HG03066 (cell line): ENCODE data around the gene FMO2.
"Not testable (repeated sequence)": the region's sequence is repeated elsewhere in the genome, so short reads cannot be mapped to it uniquely, and the experiment has no call there.

Experiments used
- ATAC-seq: cut with Tn5 transposase; IDR thresholded peaks from one replicate; pipeline ENCODE4 v1.9.1; 2021; ENCODE audit warnings: low read depth; ENCODE audit not compliant: unreplicated experiment

The FMO2 gene

GRCh38 chr1:171218661-171219060 lies 33.6 kb downstream of the FMO2 start:
- ATAC-seq, result no peak

DNA sequence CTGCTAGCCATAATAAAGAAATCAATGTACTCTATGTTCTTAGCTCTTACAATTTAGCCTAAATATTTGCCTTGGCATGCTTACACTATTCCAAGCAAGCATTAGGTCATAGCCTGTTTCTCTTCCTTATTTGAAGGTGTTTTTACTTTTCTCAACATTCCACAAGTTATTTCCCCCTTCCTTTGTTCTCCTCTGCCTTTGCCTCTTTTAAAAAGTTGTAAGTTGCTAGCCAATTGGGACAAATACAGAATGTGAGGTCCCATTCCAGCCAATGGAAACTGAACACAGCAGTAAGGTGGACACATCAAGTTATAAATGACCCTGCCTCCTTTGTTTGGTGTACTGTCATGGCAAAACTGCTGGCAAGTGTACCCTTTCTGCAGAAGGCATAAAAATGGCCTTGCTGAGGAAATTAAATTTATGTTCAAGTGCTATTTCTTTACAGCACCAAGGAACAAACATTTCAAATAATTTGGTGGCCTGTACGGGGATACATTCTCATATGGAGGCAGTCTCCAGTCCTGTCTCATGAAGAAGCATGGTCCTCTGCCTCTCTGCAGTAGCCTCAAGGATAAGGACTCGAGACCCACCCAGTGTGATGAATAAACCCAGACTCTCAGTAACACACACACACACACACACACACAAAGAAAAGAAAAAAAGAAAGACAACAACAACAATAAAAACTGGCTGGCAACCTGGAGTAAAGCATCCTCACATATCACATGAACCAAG lies 34.4 kb downstream of the FMO2 start:
- ATAC-seq, result no peak

DNA sequence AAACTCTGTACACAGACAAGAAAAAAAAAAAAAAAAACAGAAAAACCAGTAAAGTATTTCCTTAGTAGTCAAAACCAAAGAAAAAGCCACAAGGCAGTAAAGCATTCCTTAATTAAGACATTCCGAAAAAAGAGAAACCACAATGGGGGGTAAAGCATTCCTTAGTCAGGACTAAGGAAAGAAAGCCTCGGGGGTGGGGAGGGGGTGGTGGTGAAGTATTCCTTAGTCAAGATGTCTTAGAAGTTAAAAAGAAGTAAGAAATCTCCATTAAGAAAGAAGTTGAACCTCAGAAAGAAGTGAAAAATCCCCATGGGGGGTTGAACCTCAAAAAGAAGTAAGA lies 35.0 kb downstream of the FMO2 start:
- ATAC-seq, result no peak

DNA sequence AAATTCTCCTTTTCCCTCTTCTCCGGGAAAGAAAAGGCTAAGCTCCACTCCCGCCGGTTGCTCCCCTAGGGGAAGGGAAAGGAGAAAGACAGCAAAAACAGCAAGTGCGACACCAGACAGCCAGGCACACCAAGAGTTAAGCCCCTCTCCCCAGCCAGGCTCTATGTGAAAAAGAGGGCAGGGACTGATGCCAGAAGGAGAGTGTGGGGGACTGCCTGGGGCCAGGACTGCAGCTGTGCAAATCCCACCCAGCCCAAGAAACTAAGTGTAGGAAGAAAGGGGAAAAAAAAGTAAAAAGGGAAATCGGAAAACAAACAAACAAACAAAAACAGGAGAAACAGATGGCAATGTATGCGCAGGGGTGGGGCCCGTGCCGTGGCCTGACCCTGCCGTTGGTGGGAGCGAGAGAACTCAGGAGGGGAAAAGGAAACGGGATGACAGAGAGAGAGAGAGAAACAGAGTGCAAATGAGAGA lies 35.5 kb downstream of the FMO2 start:
- ATAC-seq, result no peak

DNA sequence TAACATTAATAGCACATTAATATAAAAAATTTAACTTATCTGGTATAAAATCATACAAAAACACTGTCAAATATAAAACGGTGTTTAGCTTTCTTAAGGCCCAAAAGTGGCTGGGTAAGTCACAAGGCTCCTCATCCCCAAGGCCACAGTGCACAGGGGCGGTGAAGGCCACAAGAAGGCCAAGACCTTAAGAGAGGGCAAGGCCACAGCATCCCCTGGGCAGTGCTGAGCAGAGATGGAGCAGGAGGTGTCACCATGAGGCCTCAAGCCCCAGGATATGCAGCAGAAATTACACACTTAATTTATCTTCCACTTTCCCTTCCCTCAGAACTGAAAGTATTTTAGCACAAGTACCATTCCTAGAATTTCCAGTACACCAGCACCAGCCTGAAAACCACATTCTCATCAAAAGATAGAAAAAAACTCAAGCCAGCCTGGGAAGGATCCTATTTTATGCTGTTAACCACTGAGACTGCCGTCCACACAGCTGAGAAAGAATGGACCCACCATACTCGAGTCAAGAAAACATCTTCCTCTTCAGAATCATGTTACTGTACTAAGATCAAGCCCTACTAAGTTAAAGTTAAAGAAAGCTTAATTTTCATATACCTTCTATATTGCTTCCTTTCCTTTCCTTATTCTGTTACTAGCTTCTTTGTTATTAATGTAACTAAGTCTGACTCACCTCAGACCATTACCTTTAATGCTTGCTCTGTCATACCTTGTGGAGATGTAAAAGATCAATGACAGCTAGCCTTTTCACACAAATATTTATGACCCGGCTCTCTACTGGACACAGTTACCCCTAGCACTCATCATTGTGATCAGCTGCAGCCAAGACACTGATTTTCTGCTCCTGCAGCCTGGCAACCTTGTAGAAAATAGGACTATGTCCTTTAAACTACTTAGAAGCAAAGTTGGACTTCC lies 36.8 kb downstream of the FMO2 start:
- no peak for ATAC-seq

DNA sequence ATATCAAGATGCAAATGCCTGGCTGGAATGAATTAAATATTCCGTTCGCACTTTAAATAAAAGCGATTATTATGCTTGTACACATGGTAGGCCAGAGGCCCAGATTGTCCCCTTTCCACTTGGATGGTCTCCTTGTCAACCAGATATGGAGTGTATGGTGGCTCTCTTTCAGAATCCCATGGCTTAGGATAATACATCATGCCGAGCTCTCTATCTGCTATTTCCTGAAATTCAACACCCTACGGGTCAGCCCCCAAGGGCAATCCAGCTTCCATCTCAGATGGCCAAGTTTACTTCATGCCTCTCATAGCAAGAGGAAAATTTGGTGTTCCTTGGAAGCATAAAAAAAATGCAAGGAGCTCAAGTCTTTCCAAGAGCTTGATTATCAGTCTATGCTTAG lies 37.8 kb downstream of the FMO2 start:
- no peak for ATAC-seq

DNA sequence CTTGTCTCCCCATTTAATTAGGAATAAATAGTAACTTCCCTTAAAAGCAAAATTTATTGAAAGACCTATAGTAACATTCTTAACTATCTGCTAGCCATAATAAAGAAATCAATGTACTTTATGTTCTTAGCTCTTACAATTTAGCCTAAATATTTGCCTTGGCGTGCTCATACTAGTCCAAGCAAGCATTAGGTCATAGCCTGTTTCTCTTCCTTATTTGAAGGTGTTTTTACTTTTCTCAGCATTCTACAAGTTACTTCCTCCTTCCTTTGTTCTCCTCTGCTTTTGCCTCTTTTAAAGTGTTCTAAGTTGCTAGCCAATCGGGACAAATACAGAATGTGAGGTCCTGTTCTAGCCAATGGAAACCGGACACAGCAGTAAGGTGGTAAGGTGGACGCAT lies 39.2 kb downstream of the FMO2 start:
- not testable (repeated sequence) for ATAC-seq

GRCh38 chr1:171226747-171227370 lies 41.8 kb downstream of the FMO2 start:
- no peak for ATAC-seq

DNA sequence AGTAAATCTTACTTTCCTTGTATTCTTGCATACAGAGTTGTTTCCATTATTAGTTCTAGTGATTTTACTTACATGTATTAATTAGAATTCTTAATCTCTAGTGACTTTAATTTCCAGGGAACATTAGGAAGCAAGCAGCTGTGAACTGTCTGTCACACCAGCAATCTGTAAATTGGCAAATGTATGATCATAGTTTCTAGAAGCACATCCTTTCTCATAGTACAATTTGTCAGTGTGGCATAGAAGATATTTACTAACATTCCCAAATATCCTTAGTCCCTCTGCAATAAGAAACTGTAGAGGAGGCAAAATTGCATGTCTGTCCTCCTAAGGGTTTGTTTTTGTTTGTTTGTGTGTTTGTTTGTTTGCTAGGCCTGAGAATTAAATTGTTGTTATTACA lies 46.2 kb downstream of the FMO2 start:
- ATAC-seq, result no peak

DNA sequence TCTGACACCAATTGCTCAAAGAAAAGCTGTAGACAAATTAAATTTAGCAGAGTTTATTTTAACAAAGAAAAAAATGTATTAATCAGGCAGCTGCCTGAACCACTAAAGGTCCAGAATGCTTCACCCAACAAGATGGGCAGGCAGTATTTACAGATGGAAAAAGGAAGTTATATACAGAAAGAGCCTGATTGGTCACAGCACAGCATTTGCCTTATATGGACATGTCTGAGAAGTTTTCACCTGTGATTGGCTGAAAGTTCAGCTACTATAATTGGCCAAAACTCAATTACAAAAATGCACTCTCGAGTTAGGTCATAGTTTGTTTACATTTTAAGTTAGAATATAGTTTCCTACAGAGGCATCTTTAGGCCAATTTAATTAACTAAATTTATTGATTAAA lies 48.1 kb downstream of the FMO2 start:
- no peak for ATAC-seq

DNA sequence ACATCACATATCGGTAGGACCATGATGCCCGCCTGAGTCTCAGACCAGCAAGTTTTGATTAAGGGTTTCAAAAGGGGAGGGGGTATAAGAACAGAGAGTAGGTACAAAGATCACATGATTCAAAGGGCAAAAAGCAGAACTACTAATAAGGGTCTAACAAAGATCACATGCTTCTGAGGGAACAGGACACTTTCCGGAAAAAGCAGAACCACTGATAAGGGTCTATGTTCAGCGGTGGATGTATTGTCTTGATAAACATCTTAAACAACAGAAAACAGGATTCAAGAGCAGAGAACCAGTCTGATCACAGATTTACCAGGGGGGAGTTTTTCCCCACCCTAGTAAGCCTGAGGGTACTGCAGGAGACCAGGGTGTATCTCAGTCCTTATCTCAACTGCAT lies 51.1 kb downstream of the FMO2 start:
- ATAC-seq, result not testable (repeated sequence)

DNA sequence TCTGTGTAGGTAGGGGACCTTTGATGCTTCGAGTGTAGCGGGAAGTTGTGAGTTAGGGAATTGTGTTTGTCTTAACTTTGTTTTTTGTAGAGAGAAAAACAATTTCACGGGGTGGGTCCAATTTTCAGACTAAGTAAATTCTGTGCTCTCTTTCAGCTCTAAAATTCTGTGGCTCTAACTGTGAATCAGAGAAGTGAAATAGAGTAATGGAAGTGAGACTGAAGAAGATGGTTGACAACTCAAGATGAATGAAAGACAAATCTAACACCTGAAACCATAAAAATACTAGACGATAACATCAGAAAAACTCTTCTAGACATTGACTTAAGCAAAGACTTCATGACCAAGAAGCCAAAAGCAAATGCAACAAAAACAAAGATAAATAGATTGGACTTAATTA lies 58.8 kb downstream of the FMO2 start:
- no peak for ATAC-seq

DNA sequence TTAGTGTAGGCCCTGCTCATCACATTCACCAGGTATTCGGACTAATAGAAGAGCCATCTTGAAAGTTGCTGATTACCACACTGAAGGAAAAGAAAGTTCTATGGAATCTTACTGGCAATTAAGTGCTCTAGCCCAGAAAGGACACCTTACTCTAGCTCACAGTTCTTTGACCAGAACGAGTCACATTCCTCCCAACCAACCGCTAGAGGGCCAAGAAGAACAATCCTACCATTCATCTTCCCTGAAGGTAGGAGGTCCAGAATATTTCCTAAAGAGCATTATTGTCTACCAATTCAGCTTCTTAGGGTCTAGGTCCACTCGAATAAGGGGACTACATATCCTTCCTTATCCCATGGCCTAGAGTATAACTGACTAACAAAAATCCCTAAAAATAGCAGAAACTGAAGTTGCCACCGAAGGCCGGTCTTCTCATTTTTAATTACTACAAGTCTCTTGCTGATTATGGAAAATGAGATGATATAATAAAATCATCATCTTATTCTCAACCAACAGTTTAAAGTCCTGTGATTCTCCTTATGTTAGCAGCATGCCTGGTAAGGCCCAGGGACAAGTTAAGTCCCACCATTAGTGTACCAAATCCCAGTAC lies 60.5 kb downstream of the FMO2 start:
- ATAC-seq, result peak; percentile 85

GRCh38 chr1:171247501-171247900 lies 62.4 kb downstream of the FMO2 start:
- ATAC-seq, result no peak

DNA sequence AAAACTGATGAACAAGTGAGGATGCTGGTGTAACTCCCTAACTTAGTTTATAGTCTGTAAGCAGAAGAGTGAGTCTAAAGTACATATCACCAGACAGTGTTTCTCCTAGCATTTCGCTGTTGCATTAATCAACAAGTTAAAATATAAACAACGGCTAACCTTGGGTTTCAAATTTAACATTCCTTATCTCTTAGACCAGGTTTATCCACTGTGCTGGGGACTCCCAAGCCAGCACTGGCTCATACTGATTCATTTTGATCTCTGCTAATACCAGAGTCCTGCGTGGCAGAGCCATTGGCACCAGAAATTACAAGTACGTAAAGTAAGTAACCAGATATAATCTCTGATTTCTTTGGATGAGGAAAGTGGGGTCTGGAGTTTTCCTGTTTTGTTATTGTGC lies 63.2 kb downstream of the FMO2 start, which contains the start of gene FMO1:
TSS of gene FMO1 (plus strand) at position 193 of the 400 bp plus-strand sequence. CDS start 9,594 bp downstream, outside the sequence.
- no peak for ATAC-seq

DNA sequence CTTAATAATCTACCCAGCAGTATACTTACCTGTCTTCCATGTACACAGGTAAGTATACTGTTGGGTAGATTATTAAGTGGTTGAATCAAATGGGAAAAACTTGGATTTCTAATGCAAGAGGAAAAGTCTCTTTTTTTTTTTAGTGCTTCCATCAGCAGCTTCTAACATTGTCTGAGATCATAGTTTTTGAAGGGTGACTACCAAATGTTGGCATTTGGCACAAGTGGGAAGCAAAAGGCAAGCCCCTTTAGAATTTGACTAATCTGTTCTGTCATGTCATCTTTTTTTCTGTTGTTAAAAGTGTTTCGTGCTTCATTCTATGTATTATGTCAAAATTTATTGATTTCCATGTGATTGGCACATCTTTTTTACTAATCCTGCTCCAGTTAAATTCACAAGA lies 63.7 kb downstream of the FMO2 start:
- ATAC-seq, result no peak

- ATAC-seq, result no peak
Measured at GRCh38 chr1:171250263-171250662, 65.2 kb downstream of the FMO2 start.

DNA sequence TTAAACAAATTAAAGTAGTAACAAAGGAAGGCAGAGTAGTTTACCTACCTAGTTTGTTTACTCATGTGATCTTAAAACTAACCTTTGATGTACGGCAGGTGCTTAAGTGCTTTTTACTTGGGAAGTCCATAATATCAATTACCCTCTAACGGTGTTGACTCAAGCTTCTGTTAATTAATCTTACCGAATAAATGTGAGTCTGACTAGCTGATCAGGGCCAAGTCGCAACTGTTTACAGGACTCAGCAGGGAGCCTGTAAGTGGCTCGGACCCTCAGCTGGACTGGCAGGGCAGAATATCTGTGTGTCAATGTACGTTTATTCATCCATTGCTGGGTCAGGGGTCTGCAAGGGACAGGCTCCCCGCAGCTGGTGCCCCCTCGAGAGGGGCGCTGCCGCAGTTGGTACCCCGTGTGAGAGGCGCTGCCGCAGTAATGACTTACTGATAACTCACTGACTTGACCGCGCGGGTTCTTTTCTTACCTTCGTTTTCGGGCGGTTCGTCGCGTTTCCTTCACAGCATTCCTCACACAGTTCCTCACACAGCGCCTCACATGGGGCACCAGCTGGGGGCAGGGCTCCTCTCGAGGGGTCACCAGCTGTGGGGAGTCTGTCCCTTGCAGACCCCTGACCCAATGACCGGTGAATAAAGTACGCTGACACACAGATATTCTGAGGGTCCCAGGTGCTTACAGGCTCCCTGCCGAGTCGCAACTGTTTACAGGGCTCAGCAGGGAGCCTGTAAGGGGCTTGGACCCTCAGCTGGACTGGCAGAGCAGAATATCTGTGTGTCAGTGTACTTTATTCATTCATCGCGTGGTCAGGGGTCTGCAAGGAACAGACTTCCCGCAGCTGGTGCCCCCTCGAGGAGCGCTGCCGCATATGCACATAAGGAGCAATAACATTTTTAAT lies 66.2 kb downstream of the FMO2 start:
- peak; percentile 56 for ATAC-seq

DNA sequence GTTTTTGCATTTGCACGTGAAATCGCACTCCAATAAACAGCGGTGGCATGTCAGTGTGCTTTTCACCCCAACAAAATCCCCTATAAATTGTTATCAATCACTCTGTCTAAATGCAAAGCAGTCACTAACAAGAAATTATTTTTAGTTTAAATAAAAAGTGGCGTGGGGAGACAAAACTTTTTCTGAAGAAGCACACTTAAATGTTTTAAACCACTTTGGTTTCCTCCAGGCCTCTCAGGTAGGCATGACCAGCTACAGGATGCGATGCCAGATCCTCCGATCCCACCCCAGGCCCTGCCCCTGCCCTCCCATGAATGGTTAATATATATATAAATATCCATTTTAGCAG lies 66.8 kb downstream of the FMO2 start:
- ATAC-seq, result no peak

- ATAC-seq, result peak; percentile 81
Measured at GRCh38 chr1:171252482-171252881, 67.4 kb downstream of the FMO2 start.
